ENCODE measurements around the gene PRICKLE4. TPM values are rescaled to one million over a fixed set of nuclear protein-coding genes. Genes with fewer than 3 reads are reported as not detected.

PRICKLE4 gene
- total RNA-seq, 5 donors from 2014 or later (not counting 1 experiment from before 2014, with no cell fraction given): 0.44 to 0.60 TPM; not detected in 3

DNA sequence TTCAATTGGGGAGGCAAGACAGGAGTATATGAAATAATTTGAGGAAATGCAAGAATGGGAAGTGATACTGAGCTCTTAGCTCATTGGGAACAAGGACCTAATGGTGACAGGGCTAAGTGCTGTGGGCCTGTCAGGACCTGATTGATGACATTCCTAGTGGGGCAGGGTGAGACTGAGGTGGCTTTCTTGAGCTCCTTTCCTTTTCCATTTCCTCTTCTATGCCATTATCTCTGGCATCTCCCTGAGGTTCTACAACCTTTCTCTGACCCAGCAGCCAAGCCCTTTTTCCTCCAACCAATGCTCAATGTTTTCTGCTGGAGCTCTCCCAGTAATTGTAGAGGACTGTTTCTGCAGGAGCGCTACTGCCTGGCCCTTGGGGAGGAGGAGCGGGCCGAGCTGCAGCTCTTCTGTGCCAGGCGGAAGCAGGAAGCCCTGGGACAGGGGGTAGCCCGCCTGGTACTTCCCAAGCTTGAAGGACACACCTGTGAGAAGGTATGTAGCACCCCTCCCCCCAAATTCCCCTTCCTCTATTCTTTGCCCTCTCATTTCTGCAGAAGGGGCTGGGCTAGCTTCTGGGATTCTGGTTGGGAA lies 4.1 kb downstream of the PRICKLE4 start:
- CTCF ChIA-PET: interaction anchor here in 1 of 2 donors (0.7 to 1.4 kb wide), 6 partner anchors 69 to 430 kb away, joined by 3 to 5 read pairs (median 4); partner anchors contain the start of gene BYSL
- H3K4me3 Mint-ChIP-seq: peak overlapping the region; percentile 66 to 94 (median 93)
- no peak for DNase-seq

DNA sequence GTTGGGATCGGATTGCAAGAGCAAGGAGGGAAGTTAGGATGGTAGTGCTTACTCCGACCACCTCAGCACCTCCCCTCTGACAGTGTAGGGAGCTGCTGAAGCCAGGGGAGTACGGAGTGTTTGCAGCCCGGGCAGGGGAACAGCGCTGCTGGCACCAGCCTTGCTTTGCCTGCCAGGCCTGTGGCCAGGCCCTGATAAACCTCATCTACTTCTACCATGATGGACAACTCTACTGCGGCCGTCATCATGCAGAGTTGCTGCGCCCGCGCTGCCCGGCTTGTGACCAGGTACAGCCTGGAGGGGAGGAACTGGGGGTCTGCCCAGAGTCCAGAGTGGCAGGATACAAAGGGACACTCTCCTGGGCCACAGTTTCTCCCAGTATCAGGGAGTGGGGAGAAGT lies 4.7 kb downstream of the PRICKLE4 start:
- Histone ChIP-seq H3K4me3 (ENCODE audit: control insufficient read depth in 1 of 2, extremely low read depth in 1 of 2, low read length in 1 of 2) (no peak overlapping the region), H3K9me3 (no peaks in the 10 kb centered on the region), H3K4me1 (ENCODE audit: control insufficient read depth in 1 of 2, extremely low read depth in 1 of 2, insufficient read depth in 2 of 2, low read length in 2 of 2) (peaks cover 6 to 29% of the 10 kb centered on the region in 2 experiments), H3K36me3 (ENCODE audit: control insufficient read depth in 2 of 2, extremely low read depth in 1 of 2, insufficient read depth in 1 of 2, low read length in 1 of 2) (peaks cover 4 to 14% of the 10 kb centered on the region in 2 donors), H3K27me3 (replicated peaks in 1 of 2; ENCODE audit: control insufficient read depth in 2 of 2, extremely low read depth in 1 of 2, insufficient read depth in 2 of 2, low read length in 1 of 2) (peaks cover 0 to 19% of the 10 kb centered on the region in 2 experiments), H3K27ac (ENCODE audit: low read length) (no peak overlapping the region)
- Mint-ChIP-seq H3K36me3 (peaks cover 9% of the 10 kb centered on the region), H3K27ac (no peak overlapping the region), H3K9me3 (no peaks in the 10 kb centered on the region), H3K27me3 (peaks cover 5% of the 10 kb centered on the region in 2 donors), H3K4me1 (peaks cover 14 to 41% (median 21%) of the 10 kb centered on the region in 3 donors), H3K4me3 (peak overlapping the region; percentile 93 to 97 (median 94))
- ATAC-seq (replicated peaks in 1 of 4) (no peak), DNase-seq (no peak)
- CTCF ChIA-PET: interaction anchor here in 1 of 2 donors (0.7 to 1.4 kb wide), 3 partner anchors 70 to 183 kb away, joined by 3 to 4 read pairs (median 3); partner anchors contain the start of gene BYSL
- 100% methylated on average over 1 of the region's 11 CpGs for WGBS (ENCODE audit: insufficient coverage)
- POLR2A ChIA-PET: no interaction called here

More for the DNA sequence above, 4.1 kb downstream of the PRICKLE4 start:
- Mint-ChIP-seq H3K27ac (no peak overlapping the region), H3K27me3 (peaks cover 5% of the 10 kb centered on the region in 2 donors), H3K36me3 (peaks cover 3% of the 10 kb centered on the region), H3K9me3 (no peaks in the 10 kb centered on the region), H3K4me1 (peaks cover 8 to 39% (median 21%) of the 10 kb centered on the region in 3 donors)
- peaks cover 6 to 33% of the 10 kb centered on the region in 2 experiments for H3K4me1 ChIP-seq (ENCODE audit: control insufficient read depth in 1 of 2, extremely low read depth in 1 of 2, insufficient read depth in 2 of 2, low read length in 2 of 2)
- no peak overlapping the region for H3K27ac ChIP-seq (ENCODE audit: low read length)
- H3K27me3 ChIP-seq (replicated peaks in 1 of 2; ENCODE audit: control insufficient read depth in 2 of 2, extremely low read depth in 1 of 2, insufficient read depth in 2 of 2, low read length in 1 of 2): peaks cover 0 to 21% of the 10 kb centered on the region in 2 experiments
- POLR2A ChIA-PET: interaction anchor here in 1 of 2 donors (0.7 kb wide), 1 partner anchor 260 kb away, joined by 3 read pairs; no protein-coding TSS in a partner anchor
- no peak for ATAC-seq (replicated peaks in 1 of 4)
- peaks cover 4 to 8% of the 10 kb centered on the region in 2 donors for H3K36me3 ChIP-seq (ENCODE audit: control insufficient read depth in 2 of 2, extremely low read depth in 1 of 2, insufficient read depth in 1 of 2, low read length in 1 of 2)
- H3K9me3 ChIP-seq: no peaks in the 10 kb centered on the region
- H3K4me3 ChIP-seq (ENCODE audit: control insufficient read depth in 1 of 2, extremely low read depth in 1 of 2, low read length in 1 of 2): no peak overlapping the region
- 100% methylated on average over 1 of the region's 5 CpGs for WGBS (ENCODE audit: insufficient coverage)

DNA sequence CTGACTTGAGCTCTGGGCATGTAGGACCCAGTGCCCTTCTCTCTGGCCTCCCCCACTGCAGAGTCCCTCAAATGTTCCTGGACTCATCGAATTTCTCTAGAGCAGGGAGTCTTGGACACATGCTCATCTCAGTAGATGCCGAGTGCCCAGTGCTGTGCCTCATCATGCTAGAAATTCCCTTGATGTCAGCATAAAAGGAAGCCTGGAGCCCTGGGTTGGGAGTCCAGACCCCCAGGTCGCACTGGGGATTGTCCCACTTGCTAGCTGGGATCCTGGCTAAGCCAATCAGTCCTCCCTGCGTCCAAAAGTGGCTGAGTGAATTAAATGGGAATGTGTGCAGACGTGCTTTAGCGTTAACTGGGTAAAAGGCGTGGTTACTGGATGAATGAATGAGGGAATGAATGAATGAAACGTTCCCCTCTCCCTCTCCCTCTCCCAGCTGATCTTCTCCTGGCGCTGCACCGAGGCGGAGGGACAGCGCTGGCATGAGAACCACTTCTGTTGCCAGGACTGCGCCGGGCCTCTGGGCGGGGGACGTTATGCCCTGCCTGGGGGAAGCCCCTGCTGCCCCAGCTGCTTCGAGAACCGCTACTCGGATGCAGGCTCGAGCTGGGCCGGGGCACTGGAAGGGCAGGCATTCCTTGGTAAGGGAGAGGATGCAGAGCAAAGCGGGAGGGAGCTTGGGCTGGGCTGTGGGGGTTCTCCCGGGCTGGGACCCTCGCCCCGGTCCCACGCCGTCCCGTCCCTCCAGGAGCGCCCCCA lies 5.3 kb downstream of the PRICKLE4 start:
- H3K4me1 ChIP-seq (ENCODE audit: control insufficient read depth in 1 of 2, extremely low read depth in 1 of 2, insufficient read depth in 2 of 2, low read length in 2 of 2): peaks cover 5 to 24% of the 10 kb centered on the region in 2 experiments
- WGBS (ENCODE audit: insufficient coverage): 48% methylated on average over 14 of the region's 29 CpGs
- peak overlapping the region; percentile 24 to 29 for H3K4me3 ChIP-seq (ENCODE audit: control insufficient read depth in 1 of 2, extremely low read depth in 1 of 2, low read length in 1 of 2)
- ChIA-PET POLR2A (no interaction called here), CTCF (interaction anchor here in 1 of 2 donors (0.6 to 2.5 kb wide), 12 partner anchors 9 to 779 kb away, joined by 3 to 46 read pairs (median 3); partner anchors contain the start of genes BYSL and MED20)
- Mint-ChIP-seq H3K27me3 (peaks cover 4% of the 10 kb centered on the region in 2 donors), H3K4me3 (peak overlapping the region; percentile 93 to 97 (median 94)), H3K9me3 (no peaks in the 10 kb centered on the region), H3K36me3 (peaks cover 10% of the 10 kb centered on the region), H3K27ac (peak overlapping the region in 1 of 2 donors; percentile 75), H3K4me1 (peaks cover 14 to 40% (median 20%) of the 10 kb centered on the region in 3 donors)
- ATAC-seq (replicated peaks in 1 of 4) (no peak), DNase-seq (no peak)
- H3K27ac ChIP-seq (ENCODE audit: low read length): no peak overlapping the region
- H3K9me3 ChIP-seq: no peaks in the 10 kb centered on the region
- peaks cover 4 to 20% of the 10 kb centered on the region in 2 donors for H3K36me3 ChIP-seq (ENCODE audit: control insufficient read depth in 2 of 2, extremely low read depth in 1 of 2, insufficient read depth in 1 of 2, low read length in 1 of 2)
- H3K27me3 ChIP-seq (replicated peaks in 1 of 2; ENCODE audit: control insufficient read depth in 2 of 2, extremely low read depth in 1 of 2, insufficient read depth in 2 of 2, low read length in 1 of 2): peaks cover 0 to 14% of the 10 kb centered on the region in 2 experiments

DNA sequence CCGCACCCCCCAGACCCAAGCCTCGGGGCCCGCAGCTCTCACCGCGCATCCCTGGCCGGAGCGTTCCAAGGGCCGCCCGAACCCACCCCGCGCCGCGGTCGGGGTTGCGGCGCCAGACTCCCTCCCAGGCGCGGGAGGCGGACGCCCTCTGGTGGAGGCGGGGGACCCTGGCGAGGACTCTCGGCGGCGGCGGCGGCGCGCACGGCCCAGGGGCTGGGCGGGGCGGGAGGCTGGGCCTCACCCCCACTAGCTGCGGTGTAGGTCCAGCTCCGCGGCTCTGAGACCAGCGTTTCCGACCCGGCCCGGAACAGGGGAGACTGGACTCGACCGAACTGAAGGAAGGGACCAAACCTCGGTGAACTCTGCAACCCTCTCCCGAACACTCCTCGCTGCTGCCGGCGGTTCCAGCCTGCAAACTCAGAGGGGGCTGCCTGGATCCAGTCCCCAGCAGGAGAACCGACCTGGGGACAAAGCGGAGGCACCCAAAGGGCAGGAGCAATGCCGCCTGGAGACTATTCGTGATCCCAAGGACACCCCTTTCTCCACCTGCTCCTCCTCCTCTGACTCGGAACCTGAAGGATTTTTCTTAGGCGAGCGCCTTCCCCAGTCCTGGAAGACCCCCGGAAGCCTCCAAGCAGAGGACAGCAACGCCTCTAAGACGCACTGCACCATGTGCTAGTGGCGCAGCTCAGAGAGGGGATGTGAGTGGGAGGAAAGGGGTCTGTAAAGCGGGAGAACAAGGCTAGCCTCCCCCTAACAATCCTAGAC lies 6.1 kb downstream of the PRICKLE4 start:
- H3K9me3 ChIP-seq: no peaks in the 10 kb centered on the region
- Mint-ChIP-seq H3K27ac (peak overlapping the region; percentile 96), H3K36me3 (peaks cover 13% of the 10 kb centered on the region), H3K4me1 (peaks cover 8 to 34% (median 16%) of the 10 kb centered on the region in 3 donors), H3K27me3 (no peaks in the 10 kb centered on the region), H3K4me3 (peak overlapping the region; percentile 93 to 97 (median 94)), H3K9me3 (no peaks in the 10 kb centered on the region)
- DNase-seq (peak; percentile 61 to 93 (median 83)), ATAC-seq (replicated peaks in 1 of 4) (peak; percentile 72 to 82 (median 76))
- peaks cover 4 to 23% of the 10 kb centered on the region in 2 donors for H3K36me3 ChIP-seq (ENCODE audit: control insufficient read depth in 2 of 2, extremely low read depth in 1 of 2, insufficient read depth in 1 of 2, low read length in 1 of 2)
- H3K4me1 ChIP-seq (ENCODE audit: control insufficient read depth in 1 of 2, extremely low read depth in 1 of 2, insufficient read depth in 2 of 2, low read length in 2 of 2): peaks cover 2 to 18% of the 10 kb centered on the region in 2 experiments
- POLR2A ChIA-PET: interaction anchor here in 1 of 2 donors (0.5 to 1.8 kb wide), 3 partner anchors 135 to 665 kb away, joined by 6 to 11 read pairs (median 7); partner anchors contain the start of genes BYSL, MED20 and TAF8
- under 1% methylated on average over 48 of the region's 58 CpGs for WGBS (ENCODE audit: insufficient coverage)
- peaks cover 0 to 6% of the 10 kb centered on the region in 2 experiments for H3K27me3 ChIP-seq (replicated peaks in 1 of 2; ENCODE audit: control insufficient read depth in 2 of 2, extremely low read depth in 1 of 2, insufficient read depth in 2 of 2, low read length in 1 of 2)
- H3K4me3 ChIP-seq (ENCODE audit: control insufficient read depth in 1 of 2, extremely low read depth in 1 of 2, low read length in 1 of 2): peak overlapping the region; percentile 72 to 97
- CTCF ChIA-PET: interaction anchor here (0.5 to 2.5 kb wide), 21 partner anchors 8 to 959 kb away, joined by 3 to 46 read pairs (median 4); partner anchors contain the start of genes BYSL (in 2 of the 2), MED20 (in 2 of the 2), CCND3 (in 1 of the 2) and TAF8 (in 1 of the 2)
- H3K27ac ChIP-seq (ENCODE audit: low read length): peak overlapping the region; percentile 89

DNA sequence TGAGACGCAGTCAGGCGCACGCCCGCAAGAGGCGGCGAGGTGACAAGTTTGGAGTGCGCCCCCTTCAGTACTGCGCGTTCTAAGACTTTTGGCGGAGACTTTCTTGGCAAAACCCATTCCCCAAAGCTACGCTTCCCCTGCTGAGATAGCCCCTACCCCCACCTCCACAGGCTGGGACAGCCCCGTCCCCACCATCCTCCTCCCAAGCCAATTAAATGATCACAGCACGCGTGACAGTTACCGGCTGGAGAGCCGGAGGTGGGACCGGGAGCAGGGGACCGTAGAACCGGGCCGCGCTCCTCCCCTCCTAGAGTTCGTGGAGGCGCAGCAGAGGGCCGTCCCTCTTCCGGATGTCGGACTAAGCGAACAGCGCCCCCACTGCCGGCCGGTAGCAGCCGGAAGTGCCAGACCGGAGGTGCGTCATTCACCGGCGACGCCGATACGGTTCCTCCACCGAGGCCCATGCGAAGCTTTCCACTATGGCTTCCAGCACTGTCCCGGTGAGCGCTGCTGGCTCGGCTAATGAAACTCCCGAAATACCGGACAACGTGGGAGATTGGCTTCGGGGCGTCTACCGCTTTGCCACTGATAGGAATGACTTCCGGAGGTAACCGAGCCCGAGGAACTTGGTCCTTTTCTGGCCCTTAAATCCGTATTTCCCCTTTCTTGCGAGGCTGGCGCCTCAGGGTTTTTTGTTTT lies 6.8 kb downstream of the PRICKLE4 start, which contains the start of gene TOMM6:
Gene TOMM6, plus strand, starts transcription at position 476 of the 699 bp plus-strand sequence. Its CDS starts 4 bp downstream, at position 480.
- Histone ChIP-seq H3K4me3 (ENCODE audit: control insufficient read depth in 1 of 2, extremely low read depth in 1 of 2, low read length in 1 of 2) (peak within 1 kb of the TSS; percentile 72 to 97), H3K27ac (ENCODE audit: low read length) (peak within 1 kb of the TSS; percentile 89), H3K4me1 (ENCODE audit: control insufficient read depth in 1 of 2, extremely low read depth in 1 of 2, insufficient read depth in 2 of 2, low read length in 2 of 2) (peaks cover 2 to 18% of the 10 kb centered on the region in 2 experiments), H3K27me3 (replicated peaks in 1 of 2; ENCODE audit: control insufficient read depth in 2 of 2, extremely low read depth in 1 of 2, insufficient read depth in 2 of 2, low read length in 1 of 2) (peaks cover 0 to 3% of the 10 kb centered on the region in 2 experiments), H3K36me3 (ENCODE audit: control insufficient read depth in 2 of 2, extremely low read depth in 1 of 2, insufficient read depth in 1 of 2, low read length in 1 of 2) (peaks cover 4 to 28% of the 10 kb centered on the region in 2 donors), H3K9me3 (no peaks in the 10 kb centered on the region)
- H3K4me3 Mint-ChIP-seq: peak within 1 kb of the TSS; percentile 93 to 97 (median 94)
- peaks cover 8 to 31% (median 16%) of the 10 kb centered on the region in 3 donors for H3K4me1 Mint-ChIP-seq
- peak within 1 kb of the TSS; percentile 96 for H3K27ac Mint-ChIP-seq
- ATAC-seq (replicated peaks in 1 of 4) (peak; percentile 82 to 83 (median 82)), DNase-seq (peak; percentile 86 to 97 (median 93))
- ChIA-PET CTCF (interaction anchor here (0.8 to 2.5 kb wide), 16 partner anchors 9 to 776 kb away, joined by 3 to 46 read pairs (median 8); partner anchors contain the start of genes BYSL (in 2 of the 2), MED20 (in 2 of the 2), TAF8 (in 1 of the 2) and USP49 (in 1 of the 2)), POLR2A (interaction anchor here (0.5 to 1.8 kb wide), 6 partner anchors 117 to 1228 kb away, joined by 3 to 11 read pairs (median 6); partner anchors contain the start of genes BYSL (in 1 of the 2), MED20 (in 1 of the 2) and TAF8 (in 1 of the 2))
- H3K9me3 Mint-ChIP-seq: no peaks in the 10 kb centered on the region
- peaks cover 15% of the 10 kb centered on the region for H3K36me3 Mint-ChIP-seq
- WGBS (ENCODE audit: insufficient coverage): under 1% methylated on average over 41 of the region's 55 CpGs
- no peaks in the 10 kb centered on the region for H3K27me3 Mint-ChIP-seq
